Vagina (tissue), 2 donors: ENCODE results near the gene NPW.

ENCODE experiments used
- CTCF ChIP-seq, 3 experiments: fragments of 450-650 bp in 2 of 3; fragments of 200-600 bp in 1 of 3; sonication (generic) in 1 of 3; IDR thresholded peaks; one replicate each; pipeline ENCODE4 v1.5.1; 2017 to 2019; ENCODE audit warnings: antibody characterized with exemption in 3 of 3, mild to moderate bottlenecking in 2 of 3, moderate library complexity in 2 of 3
- POLR2A ChIP-seq, 2 donors: fragments of 450-650 bp; IDR thresholded peaks; one replicate each; pipeline ENCODE4 v1.6.1; 2017; ENCODE audit warnings: antibody characterized with exemption in 2 of 2, mild to moderate bottlenecking in 2 of 2, moderate library complexity in 2 of 2
- POLR2AphosphoS5 ChIP-seq, 2 donors: sonication (generic); formaldehyde crosslinking; IDR thresholded peaks; one replicate each; pipeline ENCODE4 v1.9.0; 2017; ENCODE audit warnings: antibody characterized with exemption in 2 of 2, mild to moderate bottlenecking in 2 of 2, low read depth in 1 of 2; ENCODE audit not compliant: insufficient read depth in 1 of 2

GRCh38 chr16:1993731-1994131, 25.9 kb upstream of the NPW start:
- no peak for TF ChIP-seq CTCF (IDR thresholded peaks at IDR 0.05)
- no peak for TF ChIP-seq POLR2AphosphoS5 (IDR thresholded peaks at IDR 0.05; ENCODE audit: insufficient read depth in 1 of 2, low read depth in 1 of 2)
- no peak for TF ChIP-seq POLR2A (IDR thresholded peaks at IDR 0.05)
